ENCODE measurements around the gene PRR35.

PRR35 gene

GRCh38 chr16:560204-560700 is at the start of gene PRR35:
TSS of gene PRR35 (plus strand) at chr16:560394. CDS start at chr16:563295, 2,901 bp downstream.
- DNase-seq (ENCODE audit: low read depth), result no peak

- no peak for DNase-seq (ENCODE audit: low read depth)
These were observed 47.4 kb upstream of the PRR35 start for GRCh38 chr16:512802-513201.

- no peak for DNase-seq (ENCODE audit: low read depth)
These were observed 46.2 kb upstream of the PRR35 start for GRCh38 chr16:513950-514349.

DNA sequence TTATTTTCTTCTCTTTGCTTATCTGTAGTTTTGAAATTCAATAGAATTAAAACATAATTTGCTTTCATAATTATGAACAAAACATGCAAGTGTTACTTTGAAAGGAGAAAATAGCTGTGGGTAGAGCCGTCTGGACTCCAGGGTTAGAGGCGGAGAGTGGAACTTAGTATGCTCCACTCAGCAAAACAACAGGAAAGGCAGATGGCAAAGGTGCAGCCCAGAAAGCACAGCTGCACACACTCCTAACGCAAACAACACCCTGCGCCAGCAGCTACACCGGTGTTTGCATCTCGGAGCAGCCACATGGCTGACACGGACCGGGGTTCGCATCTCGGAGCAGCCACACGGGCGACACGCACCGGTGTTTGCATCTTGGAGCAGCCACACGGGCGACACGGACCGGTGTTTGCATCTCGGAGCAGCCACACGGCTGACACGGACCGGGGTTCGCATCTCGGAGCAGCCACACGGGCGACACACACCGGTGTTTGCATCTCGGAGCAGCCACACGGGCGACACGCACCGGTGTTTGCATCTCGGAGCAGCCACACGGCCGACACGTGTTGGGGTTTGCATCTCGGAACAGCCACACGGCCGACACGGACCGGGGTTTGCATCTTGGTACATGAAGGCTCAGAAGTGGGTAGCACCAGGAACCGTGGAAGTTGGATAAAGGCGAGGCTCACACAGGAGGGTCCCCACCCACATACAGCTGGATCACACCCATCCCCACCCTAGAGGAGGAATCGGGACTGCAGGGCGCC is 44.8 kb upstream of the PRR35 start:
- no peak for DNase-seq (ENCODE audit: low read depth)

- DNase-seq (ENCODE audit: low read depth), result no peak
These were observed 44.3 kb upstream of the PRR35 start for GRCh38 chr16:515939-516226.

- DNase-seq (ENCODE audit: low read depth), result no peak
These were observed 43.9 kb upstream of the PRR35 start for GRCh38 chr16:516301-516700.

DNA sequence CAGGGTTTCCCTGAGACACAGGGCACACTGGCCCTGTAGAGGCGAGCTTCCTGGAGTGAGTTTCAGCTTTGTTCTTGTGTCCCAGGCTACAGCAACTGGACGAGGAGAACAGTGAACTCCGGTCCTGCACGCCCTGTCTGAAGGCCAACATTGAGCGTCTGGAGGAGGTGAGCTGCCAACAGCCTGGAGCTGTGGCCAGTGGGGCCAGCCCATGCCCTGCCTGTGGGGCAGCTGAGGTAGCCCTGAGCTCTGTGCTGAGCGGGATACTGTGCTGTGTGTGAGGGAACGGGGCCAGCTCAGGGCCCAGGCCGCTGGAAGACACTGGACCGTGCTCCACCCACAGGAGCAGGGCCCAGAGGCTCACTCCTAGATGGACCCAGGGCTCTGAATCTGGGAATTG is 41.3 kb upstream of the PRR35 start:
- DNase-seq (ENCODE audit: low read depth), result no peak

- no peak for DNase-seq (ENCODE audit: low read depth)
These were observed 40.8 kb upstream of the PRR35 start for GRCh38 chr16:519425-519824.

- DNase-seq (ENCODE audit: low read depth), result no peak
These were observed 40.1 kb upstream of the PRR35 start for GRCh38 chr16:519841-520687.

- DNase-seq (ENCODE audit: low read depth), result no peak
These were observed 39.3 kb upstream of the PRR35 start for GRCh38 chr16:520847-521246.

GRCh38 chr16:521381-522210 is 38.6 kb upstream of the PRR35 start:
- DNase-seq (ENCODE audit: low read depth), result no peak

- no peak for DNase-seq (ENCODE audit: low read depth)
These were observed 37.7 kb upstream of the PRR35 start for GRCh38 chr16:522320-523096.

DNA sequence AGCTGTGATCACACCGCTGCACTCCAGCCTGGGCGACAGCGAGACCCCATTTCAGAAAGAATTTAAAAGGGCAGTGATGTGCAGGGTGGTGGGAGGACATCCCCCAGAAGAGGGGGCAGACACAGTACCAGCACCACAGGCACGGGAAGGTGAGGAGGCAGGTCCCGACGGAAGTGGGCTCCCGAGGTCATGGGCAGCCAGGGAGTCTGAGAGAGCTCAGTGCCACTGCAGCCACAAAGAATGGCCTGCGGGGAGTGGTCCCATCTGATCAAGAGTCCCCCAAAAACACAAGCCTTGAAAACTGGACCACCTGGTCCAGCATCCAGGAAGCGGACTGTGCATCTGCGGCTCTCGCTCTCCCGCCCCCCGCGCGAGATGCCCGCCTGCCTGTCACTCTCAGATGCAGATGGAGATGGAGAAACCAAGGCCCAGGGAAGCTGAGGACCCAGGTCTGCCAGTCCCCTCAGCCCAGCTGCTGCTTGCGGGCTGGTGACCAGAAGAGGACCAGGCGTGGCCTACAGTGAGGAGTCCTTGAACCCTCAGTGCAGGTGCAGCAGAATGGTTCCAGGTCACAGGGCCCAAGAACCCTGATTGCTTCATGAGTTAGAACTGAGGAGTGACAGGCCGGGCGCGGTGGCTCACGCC is 37.0 kb upstream of the PRR35 start:
- no peak for DNase-seq (ENCODE audit: low read depth)

GRCh38 chr16:524274-525040 is 35.7 kb upstream of the PRR35 start:
- DNase-seq (ENCODE audit: low read depth), result no peak

GRCh38 chr16:525123-525519 is 35.1 kb upstream of the PRR35 start:
- DNase-seq (ENCODE audit: low read depth), result no peak

DNA sequence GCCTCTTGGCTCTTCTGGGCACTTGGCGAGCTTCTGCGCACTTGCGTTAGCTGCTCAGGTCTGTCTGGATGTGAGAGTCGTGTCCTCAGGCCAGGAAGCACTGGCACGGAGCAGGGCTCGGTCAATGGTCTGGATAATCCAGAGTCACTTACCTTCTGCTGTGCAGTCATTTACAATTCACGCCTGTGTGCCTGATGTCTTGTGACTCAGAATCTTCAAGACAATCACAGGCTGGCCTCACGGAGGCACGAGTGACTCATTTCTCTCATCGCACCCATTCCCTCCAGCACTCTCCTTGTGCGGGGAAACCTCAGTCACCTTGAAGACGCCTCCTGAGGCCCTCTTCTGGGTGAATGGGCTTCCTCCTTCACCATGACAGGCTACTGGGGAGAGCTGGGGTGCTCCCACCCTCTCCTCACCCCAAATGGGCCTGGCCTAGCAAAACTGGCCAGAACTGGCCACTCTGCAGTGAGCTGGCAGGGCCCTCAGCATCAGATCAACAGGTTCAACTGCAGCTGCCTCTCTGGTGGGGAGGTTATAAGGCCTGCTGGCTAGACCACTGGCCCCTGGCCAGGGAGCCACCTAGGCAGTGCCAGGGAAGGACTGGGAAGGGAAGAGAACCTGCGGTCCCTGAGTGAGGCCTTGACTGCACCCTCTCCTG is 34.5 kb upstream of the PRR35 start:
- DNase-seq (ENCODE audit: low read depth), result no peak

GRCh38 chr16:526181-527014 is 33.8 kb upstream of the PRR35 start:
- no peak for DNase-seq (ENCODE audit: low read depth)

GRCh38 chr16:527015-527903 is 32.9 kb upstream of the PRR35 start, which contains the start of gene CAPN15:
TSS of gene CAPN15 (plus strand) at chr16:527712. CDS start at chr16:546839, 19,127 bp downstream.
- DNase-seq (ENCODE audit: low read depth), result peak; percentile 81
